NAMALWA (cell line): ENCODE results near the gene MAST2.
A peak's percentile ranks its signal among the peaks of the same experiment; 100 is the strongest.
"Not testable (repeated sequence)": the region's sequence is repeated elsewhere in the genome, so short reads cannot be mapped to it uniquely, and the experiment has no call there.

Source experiments
- DNase-seq: peaks from one replicate; pipeline ENCODE4 v3.0.0-alpha.2; 2015; ENCODE audit warnings: low spot score

MAST2 gene

GRCh38 chr1:45857755-45858492 is 54.5 kb downstream of the MAST2 start:
- not testable (repeated sequence) for DNase-seq

- DNase-seq, result no peak
These were observed 55.8 kb downstream of the MAST2 start for GRCh38 chr1:45859221-45859620.

- DNase-seq, result no peak
These were observed 58.6 kb downstream of the MAST2 start for GRCh38 chr1:45862008-45862407.

GRCh38 chr1:45863218-45863617 is 59.8 kb downstream of the MAST2 start:
- DNase-seq, result peak; percentile 44

- no peak for DNase-seq
These were observed 61.0 kb downstream of the MAST2 start for GRCh38 chr1:45864167-45865106.

GRCh38 chr1:45867697-45868348 is 64.4 kb downstream of the MAST2 start:
- DNase-seq, result no peak

GRCh38 chr1:45868861-45869260 is 65.4 kb downstream of the MAST2 start:
- no peak for DNase-seq

- no peak for DNase-seq
These were observed 67.1 kb downstream of the MAST2 start for GRCh38 chr1:45870500-45870899.

- not testable (repeated sequence) for DNase-seq
These were observed 68.9 kb downstream of the MAST2 start for GRCh38 chr1:45872173-45872801.

- DNase-seq, result peak; percentile 61
These were observed 72.7 kb downstream of the MAST2 start for GRCh38 chr1:45876000-45876617.

- no peak for DNase-seq
These were observed 73.9 kb downstream of the MAST2 start for GRCh38 chr1:45877264-45877663.

- DNase-seq, result peak; percentile 27
These were observed 76.6 kb downstream of the MAST2 start for GRCh38 chr1:45879885-45880598.

GRCh38 chr1:45880930-45881329 is 77.5 kb downstream of the MAST2 start:
- DNase-seq, result no peak

GRCh38 chr1:45883658-45884057 is 80.2 kb downstream of the MAST2 start:
- DNase-seq, result no peak

GRCh38 chr1:45884700-45885099 is 81.3 kb downstream of the MAST2 start:
- DNase-seq, result no peak

- DNase-seq, result no peak
These were observed 82.8 kb downstream of the MAST2 start for GRCh38 chr1:45886229-45886628.

- no peak for DNase-seq
These were observed 83.9 kb downstream of the MAST2 start for GRCh38 chr1:45887156-45887842.

GRCh38 chr1:45890078-45890477 is 86.7 kb downstream of the MAST2 start:
- DNase-seq, result no peak

GRCh38 chr1:45891087-45891486 is 87.7 kb downstream of the MAST2 start:
- DNase-seq, result no peak

GRCh38 chr1:45892068-45892785 is 88.8 kb downstream of the MAST2 start:
- DNase-seq, result no peak
